Activated naive CD8-positive, alpha-beta T cell treated with anti-CD3 and anti-CD28 coated beads, Interleukin-2, amount 50 U/mL, for 16 hours (primary cell): ENCODE results near the gene MYLK2.

Experiments
- DNase-seq: peaks from one replicate; pipeline ENCODE4 v3.0.0-alpha.2; 2020; ENCODE audit warnings: low read depth, low spot score

MYLK2 gene

DNA sequence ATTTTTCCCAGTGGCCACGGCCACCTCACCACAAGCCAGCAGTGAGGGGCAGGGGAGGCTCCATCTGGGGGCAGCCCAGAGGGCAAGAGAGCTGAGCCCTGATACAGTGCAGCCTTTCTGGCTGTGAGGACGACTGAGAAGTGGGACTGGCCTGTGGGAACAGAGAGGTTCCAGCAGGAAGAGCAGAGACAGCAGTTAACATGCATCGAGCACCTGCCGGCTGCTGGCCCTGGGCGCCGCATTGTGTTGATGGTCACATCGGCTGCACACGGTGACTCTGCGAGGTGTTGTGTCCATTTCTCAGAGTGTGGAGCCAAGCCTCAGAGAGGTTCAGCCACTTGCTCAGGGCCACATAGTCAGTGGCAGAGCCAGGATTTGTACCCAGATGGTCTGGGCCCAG lies 16.4 kb downstream of the MYLK2 start:
- DNase-seq, result no peak

DNA sequence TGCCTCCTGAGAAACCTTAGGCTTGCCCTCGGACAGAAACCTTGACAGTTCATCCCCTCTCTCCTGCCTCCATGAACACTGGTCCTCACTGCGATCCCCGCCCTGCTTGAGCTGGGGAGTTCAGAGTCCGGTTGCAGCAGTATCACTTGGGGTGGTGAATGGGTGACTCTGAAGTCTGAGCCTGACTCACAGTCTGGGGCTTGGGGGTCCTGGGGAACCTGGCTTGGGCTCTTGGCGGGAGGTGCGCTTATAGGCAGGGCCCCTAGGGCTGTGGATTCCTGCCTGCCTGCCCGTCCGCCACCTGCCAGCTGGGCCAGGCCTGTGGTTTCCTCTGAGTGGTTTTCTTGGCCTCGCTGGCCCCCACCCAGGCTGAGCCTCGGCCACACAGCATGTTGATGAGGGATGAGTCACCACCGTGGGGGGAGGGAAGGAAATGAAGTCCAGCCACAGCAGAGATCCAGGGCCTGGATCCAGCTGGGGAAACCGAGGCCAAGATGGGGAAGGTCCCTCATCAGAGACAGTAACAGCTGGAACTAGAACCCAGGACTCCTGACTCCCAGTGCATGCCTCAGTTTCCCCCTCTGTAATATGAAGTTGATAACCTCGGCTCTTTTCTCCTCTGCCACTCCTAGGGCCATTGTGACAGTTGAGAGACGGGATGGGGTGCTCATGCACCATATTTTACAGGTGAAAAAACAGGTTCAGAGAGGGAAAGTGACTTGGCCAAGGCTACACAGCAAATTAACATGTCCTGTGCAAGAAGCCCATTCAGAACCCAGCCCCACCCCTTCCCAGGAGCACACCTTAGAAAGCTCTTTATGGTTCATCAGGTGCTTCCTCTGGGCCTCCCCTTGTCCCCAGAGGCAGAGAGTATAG lies 17.1 kb downstream of the MYLK2 start:
- no peak for DNase-seq

DNA sequence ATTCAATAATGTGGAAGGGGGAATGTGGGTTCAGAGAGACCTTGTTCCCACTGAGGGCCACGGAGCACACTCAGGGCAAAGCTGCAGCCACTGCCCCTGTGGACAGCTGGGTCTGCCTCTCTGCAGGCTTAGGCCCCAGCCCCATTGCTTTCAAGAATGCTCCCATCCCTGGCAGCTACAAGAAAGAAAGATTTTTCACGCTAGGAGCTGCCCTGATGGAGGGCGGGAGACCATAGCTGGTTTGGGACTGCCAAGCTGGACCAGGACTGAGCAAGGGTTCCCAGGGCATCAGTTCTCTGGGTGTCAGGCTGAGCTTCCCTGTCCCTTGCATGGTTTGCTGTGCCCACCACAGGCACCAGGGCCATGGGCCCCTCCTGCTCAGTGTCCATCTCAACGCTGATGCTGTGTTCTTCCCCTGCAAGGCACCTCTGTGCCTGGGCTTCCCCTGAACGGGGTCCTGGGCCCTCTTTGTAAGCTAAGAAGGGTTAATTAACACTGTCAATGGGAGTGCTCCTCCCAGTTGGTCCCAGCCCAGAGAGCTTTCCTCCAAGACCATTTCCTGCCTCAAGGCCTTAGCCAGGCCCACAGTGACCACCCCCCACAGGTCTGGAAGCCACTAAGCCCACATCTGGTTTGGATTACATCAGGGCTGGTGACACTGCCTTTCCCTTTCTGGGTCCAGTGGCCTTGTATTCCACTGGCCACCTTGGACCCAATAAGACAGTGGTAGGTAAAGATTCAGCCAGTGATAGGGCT lies 17.9 kb downstream of the MYLK2 start:
- DNase-seq, result no peak

DNA sequence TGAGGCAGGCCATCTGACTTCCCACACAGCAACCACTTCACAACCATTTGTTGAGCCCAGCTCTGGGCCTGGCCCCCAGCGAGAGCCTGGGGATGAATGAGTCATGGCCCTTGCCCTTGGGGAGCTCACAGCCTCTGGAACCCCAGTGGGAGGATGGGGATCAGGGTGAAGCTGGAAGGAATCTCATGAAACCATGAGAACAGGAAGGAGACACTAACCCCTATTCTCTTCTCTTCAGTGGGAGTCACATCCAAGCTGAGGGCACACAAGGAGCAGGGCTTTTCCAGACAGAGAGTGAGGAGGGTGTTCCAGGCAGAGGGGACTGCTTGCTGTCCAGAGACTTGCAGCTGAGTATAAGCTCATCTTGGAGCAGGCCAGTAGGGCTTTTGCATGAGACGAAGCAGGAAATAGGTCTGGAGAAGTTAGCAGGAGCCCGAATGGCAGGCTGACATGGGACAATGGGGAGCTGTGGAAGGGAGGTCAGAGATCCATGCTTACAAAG lies 18.8 kb downstream of the MYLK2 start:
- DNase-seq, result no peak

DNA sequence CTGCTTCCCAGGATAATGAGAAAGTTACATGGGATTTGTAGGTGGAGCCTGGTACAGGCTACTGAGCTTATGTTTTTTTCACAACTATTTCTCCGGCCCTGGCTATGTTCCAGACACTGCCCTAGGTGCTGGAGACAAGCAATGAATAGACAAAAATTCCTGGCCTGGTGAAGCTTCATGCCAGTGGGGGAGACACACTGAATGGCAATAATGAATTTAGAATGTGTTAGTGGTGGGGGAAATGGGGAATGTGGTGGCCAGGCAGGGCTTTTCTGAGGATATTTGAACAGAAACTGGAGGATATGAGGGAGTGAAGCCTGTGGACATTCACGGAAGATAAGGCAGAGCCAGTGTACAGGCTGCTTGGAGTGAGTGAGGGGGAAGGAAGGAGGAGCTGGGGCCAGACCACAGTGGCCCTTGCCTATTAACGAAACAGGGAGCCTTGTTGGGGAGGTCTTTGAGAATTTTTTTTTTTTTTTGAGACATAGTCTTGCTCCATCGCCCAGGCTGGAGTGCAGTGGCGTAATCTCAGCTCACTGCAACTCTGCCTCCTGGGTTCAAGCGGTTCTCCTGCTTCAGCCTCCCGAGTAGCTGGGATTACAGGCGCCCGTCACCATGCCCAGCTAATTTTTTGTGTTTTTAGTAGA lies 19.6 kb downstream of the MYLK2 start:
- no peak for DNase-seq

DNA sequence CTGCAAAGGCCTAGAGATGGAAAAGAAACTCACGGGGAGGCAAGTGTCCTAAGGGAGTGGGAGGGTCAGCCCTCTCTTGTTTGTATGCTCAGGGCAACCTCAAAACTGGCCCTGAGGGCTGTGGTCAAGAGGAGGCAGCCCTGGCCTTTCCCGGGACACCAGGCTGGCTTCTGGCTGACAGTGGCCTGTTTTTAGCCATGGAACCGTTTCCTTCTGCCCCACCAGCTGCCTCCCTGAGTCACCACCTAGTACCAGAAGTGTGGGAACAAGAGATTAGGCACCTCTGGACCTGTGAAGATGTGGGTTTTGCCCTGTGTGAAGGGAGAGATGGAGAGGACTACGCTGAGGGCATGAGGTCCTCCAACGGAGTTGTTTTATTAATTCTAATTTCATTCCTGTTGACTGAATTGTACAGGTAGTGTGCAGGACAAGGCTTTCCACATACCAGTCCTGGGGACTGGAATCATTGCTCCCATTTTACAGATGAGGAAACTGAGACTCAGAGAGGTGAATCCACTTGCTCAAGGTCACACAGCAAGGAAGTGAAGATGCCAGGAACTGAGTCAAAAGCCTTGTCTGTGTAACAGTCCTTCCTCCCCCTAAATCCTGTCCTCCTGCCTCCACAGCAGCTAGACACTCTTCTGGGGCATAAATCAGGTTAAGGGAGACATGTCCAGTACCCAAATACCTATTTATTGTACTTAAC lies 20.8 kb downstream of the MYLK2 start:
- no peak for DNase-seq

DNA sequence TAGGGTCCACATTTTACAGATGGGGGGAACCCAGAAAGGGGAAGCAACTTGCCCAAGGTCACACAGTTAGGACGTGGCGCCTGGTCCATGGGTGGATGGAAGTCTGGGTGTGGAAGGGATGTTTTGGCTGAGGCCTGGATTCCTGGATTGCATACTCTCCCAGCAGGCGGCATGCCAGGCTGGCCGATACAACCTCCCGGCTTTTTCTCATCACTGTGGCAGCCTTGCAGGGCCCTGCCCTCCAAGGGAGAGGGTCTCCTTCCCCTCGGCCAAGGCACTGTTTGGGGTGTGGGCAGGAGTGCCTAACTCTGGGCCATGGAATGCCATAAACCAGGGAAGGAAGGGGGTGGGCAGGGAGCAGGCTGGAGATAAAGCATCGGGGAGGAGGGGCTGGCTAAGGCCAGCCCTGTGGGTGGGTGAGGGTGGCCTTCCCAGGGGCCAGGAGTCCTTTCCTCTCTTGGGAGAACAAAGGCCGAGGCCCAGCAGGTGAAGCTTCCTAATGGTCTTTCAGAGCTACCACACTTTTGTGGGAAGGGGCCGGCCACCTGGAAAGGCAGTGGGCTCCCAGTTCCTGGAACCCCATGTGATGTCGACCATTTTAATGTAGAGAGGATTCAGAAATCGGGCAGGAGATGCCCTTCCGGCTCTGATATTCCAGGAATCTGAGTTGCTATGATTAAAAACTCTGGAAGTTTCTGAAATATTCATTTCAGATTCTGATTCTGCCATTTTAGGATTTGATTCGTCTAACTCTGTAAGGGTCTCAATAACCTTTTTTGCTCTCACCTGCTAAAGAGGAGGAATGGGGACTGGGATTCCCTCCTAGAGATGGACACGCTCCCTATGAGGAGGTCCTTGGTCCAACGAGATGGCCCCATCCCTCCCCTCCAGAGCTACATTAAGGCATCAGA lies 22.0 kb downstream of the MYLK2 start:
- no peak for DNase-seq

DNA sequence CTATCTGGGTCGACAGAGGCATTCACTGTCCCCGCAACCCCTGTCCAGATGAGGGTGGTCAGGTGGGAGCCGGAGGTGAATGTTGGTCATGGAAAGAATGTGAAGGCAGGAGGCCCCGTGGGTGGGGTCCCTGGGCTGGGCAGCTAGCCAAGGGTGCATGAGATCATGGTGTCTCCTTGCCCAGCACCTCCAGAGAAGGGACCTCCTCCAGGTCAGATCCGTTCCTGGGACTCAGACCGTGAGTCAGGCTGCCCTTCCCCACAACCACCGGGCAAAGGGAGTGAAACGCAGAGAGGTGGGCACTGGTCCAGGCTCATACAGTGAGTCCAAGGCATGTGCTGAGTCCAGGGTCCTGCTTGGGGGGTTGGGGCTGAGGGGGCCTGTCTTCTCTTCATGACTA lies 22.8 kb downstream of the MYLK2 start:
- DNase-seq, result no peak

DNA sequence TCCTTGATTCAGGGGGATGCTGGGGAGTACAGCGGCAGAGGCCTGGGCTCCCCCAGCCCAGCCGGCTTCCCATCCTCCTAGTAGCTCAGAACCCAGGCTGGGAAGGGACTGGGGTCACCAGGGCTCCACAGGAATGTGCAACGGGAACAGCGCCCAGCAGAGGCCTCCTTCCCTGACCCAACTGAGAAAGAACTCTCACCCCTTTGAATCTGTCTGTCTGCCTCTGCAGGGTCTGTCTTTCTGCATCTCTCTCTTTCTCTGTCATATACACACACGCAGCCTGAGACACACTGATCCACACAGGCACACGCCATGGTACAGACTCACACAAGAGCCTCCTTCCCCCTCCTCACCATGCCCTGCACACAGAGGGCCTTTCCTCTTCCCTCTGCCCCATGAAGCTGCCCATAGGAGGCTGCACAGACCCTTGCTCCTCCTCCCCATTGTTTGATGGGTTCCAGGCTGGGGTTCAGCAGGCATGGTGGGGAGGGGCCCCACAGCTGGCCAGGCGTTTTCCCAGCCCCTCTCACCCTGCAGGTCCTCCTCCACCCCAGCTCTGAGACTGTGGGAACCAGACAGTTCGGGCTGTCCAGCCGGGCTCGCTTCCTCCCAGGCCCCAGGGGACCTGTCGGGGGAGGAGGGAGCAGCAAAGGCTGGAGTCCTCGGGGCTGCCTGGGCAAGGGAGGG lies 23.5 kb downstream of the MYLK2 start:
- no peak for DNase-seq

DNA sequence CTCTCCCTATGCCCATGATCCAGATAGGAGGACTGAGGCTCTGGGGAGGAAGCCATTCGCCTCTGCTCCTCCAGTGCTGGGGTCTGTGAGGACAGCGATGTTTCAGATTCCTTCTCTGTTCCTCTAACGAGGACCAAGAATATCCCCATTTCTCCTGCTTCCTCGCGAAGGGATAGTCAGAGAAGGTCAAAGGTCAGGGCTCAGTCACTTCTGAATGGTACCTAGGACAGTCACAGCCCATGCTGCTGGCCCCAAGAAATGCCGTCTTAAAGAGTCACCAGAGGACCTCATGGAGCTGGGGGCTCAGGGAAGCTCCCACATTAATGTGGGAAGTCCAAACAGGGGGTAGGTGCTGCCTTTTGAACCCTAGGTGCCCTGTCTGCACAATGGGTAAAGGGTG lies 24.1 kb downstream of the MYLK2 start:
- DNase-seq, result no peak

DNA sequence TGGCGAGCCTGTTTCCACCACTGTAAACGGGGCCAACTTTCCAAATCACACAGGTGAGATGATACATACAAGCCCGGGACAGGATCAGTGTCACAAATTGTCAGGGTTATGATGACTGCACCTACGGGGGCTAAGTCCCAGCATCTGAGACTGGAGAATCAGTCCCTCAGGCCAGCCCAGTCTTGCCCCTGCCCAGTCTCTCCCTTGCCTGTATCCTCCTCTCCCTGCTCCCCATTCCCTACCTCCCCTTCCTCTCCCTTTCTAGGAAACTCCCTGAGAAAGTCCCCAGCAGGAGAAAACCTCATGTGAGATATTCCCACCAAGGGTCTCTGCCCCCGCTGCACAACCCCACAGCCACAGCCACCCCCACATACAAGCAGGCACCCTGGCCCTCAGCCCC lies 24.7 kb downstream of the MYLK2 start:
- no peak for DNase-seq

DNA sequence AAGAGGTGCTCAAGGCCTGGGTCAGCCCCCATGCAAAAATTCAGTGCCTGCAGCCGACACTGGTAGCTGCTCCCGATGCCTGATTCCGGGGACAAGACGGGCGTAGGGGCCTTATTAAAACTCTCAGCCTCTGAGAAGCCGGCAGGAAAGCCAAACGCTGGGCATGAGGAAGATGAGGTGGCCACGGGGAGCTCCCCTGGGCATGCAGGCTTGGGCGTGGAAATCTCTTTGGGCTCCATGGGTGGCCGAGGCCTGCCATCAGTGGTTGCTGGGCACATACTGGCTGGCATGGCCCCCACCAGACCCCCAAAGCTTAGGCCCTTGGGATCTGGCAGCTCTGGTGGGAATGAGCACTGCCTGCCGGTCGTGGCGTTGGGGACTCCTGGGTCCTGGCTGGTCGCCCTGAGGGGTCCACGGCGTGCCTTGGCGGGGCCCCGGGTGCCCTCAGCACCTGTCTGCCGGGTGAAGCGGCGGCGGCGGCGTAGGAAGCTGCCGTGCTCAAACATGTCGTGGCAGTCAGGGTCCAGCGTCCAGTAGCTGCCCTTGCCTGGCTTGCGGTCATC lies 25.7 kb downstream of the MYLK2 start:
- no peak for DNase-seq

DNA sequence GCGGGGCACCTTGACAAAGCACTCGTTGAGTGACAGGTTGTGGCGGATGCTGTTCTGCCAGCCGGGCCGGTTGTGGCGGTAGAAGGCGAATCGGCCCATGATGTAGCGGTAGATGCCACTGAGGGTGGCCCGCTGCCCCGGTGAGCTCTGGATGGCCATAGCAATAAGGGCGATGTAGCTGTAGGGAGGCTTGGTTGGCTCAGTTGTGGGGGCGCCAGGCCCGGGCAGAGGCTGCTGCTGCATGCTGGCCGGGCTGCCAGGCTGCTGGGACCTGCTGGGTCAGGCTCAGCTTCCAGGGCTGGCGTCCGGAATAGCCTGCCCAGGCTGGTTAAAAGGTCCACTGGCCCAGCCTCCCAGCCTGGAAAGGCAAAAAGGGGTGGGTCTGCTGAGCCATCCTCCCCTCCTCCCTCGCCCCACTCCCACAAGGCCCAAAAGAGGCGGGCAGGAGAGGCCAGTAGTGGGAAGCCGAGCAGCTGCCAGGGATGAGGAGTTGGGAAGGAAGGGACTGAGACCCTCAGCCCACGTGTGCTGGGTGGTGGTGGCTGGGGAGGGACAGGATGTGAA lies 26.2 kb downstream of the MYLK2 start, which contains the start of gene FOXS1:
TSS of gene FOXS1 (minus strand) at position 305 of the 564 bp plus-strand sequence. CDS start at position 243, 62 bp downstream.
- DNase-seq, result no peak

DNA sequence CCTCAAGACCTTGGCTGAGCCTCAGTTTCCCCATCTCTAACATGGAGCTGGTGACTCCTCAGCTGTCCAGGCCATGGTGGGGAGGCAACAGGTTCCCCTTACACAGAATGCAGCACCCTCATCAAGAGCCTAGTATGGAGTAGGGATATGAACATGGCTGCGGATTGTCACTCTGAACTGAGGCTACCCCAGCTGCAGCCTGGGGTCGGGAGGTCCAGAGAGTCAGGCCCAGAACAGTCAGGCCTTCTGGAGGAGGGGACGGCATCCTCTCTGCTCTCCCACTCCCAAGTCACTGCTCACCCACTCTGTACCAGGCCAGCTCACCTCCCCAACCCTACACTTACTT lies 27.6 kb downstream of the MYLK2 start:
- DNase-seq, result no peak

DNA sequence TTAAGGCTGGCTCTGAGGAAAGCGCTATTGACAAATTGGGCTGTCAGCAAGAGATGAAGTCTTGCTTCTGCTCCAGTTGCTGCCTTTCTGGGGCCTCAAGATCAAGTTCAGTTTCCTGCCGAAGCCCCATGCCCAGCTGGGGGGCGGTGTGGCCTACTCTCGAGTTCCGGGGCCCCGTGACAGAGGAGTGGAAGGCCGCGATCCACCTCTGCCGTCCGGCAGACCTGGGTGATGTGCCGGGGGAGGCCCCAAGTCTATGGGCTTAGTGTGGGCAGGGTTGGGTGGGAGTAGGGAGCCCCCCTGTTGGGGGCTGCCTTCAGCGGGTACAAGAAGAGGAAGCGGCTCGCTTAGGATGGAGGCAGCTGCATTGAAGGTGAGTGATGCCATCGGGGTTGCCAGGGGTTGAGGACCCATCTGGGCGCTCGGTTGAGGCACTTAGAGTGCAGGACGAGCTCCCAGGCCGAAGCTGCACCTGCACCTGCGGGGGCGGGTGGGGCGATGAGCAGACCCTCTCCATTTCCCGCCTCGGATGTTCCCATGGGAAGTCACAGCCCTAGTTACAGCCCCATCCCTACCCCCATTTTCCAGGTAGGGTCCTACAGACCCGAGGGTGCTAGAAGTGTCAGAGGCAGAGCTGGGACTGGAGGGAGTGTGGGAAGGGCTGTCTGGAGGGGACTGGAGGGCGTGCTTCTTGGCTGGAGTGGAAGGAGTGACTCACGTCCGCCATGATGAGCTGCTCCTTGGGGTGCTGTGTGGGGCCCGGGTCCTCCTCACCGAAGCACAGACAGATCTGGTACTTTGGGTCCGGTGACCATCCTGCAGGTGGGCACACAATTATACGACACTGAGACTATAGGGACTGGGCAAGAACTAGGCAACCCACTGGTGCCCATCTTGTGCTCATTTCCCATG lies 29.2 kb downstream of the MYLK2 start:
- DNase-seq, result no peak

DNA sequence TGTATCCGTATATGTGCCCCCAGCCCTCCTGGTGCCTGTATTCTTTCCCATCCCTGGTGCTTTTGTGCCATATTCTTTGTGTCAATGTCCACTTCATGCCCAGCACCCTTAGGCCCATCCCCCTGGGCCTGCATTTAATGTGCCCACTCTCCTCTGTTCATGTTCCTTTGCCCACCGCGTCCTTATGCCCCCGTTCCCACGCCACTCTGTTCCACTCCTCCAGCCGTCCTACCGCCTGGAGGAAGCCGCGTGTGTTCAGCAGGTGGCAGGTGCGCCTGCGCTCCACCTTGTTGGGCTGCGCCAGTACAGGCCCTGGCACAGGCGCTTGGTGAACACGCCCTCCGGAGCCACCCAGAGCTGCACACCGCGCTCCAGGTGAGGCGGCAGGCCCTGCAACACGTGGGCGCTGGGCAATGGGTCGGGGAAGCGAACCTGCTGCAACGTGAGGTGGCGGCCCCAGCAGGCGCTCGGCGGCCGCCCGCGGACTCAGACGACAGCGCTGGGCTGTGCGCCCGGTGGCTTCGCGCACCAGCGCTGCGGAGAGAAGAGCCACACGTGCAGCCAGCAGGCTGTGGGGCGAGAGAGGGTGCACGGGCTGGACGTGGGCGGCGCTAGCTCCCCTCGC lies 30.3 kb downstream of the MYLK2 start:
- no peak for DNase-seq

DNA sequence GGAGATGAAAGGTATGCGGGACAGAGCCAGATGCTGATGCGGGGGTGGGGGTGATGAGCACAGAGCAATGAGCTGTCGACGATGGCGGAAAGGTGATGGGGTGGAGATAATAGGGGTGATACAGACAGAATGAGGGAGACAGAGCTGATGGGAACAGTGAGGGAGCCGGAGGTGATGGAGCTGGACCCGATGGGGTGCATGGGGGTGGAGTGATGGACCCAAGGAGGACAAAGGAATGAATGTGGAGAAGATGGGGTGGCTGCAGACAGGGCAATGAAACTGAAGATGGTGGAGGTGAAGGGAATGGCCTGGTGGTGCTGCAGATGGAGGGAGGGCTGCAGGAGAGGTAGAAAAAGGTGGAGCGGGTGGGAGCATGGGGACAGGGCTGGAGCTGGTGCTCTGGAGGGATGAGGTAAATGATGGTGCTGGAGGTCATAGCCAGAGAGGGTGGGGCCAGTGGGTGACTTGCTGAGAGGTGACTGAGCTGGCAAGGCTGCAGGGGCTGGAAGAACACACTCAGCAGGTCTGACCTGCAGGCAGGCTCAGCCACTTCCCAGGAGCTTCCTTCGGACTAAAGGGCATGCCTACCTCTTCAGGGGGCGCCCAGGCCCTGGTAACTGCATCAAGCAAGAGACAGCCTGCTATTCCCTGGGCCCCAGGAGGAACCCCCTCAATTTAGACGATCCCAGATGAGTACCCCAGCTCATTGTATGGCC lies 32.2 kb downstream of the MYLK2 start:
- no peak for DNase-seq
